ENCODE measurements around the gene PHF3. TPM values are rescaled to one million over a fixed set of nuclear protein-coding genes. Genes with fewer than 3 reads are reported as not detected.

The PHF3 gene, protein sequence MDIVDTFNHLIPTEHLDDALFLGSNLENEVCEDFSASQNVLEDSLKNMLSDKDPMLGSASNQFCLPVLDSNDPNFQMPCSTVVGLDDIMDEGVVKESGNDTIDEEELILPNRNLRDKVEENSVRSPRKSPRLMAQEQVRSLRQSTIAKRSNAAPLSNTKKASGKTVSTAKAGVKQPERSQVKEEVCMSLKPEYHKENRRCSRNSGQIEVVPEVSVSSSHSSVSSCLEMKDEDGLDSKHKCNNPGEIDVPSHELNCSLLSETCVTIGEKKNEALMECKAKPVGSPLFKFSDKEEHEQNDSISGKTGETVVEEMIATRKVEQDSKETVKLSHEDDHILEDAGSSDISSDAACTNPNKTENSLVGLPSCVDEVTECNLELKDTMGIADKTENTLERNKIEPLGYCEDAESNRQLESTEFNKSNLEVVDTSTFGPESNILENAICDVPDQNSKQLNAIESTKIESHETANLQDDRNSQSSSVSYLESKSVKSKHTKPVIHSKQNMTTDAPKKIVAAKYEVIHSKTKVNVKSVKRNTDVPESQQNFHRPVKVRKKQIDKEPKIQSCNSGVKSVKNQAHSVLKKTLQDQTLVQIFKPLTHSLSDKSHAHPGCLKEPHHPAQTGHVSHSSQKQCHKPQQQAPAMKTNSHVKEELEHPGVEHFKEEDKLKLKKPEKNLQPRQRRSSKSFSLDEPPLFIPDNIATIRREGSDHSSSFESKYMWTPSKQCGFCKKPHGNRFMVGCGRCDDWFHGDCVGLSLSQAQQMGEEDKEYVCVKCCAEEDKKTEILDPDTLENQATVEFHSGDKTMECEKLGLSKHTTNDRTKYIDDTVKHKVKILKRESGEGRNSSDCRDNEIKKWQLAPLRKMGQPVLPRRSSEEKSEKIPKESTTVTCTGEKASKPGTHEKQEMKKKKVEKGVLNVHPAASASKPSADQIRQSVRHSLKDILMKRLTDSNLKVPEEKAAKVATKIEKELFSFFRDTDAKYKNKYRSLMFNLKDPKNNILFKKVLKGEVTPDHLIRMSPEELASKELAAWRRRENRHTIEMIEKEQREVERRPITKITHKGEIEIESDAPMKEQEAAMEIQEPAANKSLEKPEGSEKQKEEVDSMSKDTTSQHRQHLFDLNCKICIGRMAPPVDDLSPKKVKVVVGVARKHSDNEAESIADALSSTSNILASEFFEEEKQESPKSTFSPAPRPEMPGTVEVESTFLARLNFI (N-terminal part only)
- total RNA-seq (2021) (50.2 to 56.4 TPM (median 52.6 TPM) in 3 replicates), Bru-seq, nascent RNA (percentile 94 among the genes with signal in this experiment)
- long read RNA-seq, experiment 1, full-length matches to known transcripts, result 36 of 144 reads
- long read RNA-seq, experiment 1, partial matches to known transcripts, result 64 of 144 reads
- long read RNA-seq, experiment 1, other reads (novel, unspliced or antisense), result 44 of 144 reads
- long read RNA-seq, experiment 2, full-length matches to known transcripts, result 5 of 45 reads
- long read RNA-seq, experiment 2, partial matches to known transcripts, result 31 of 45 reads
- long read RNA-seq, experiment 2, other reads (novel, unspliced or antisense), result 9 of 45 reads
- long read RNA-seq, experiment 3, partial matches to known transcripts, result 5 of 6 reads
- long read RNA-seq, experiment 3, other reads (novel, unspliced or antisense), result 1 of 6 reads

DNA sequence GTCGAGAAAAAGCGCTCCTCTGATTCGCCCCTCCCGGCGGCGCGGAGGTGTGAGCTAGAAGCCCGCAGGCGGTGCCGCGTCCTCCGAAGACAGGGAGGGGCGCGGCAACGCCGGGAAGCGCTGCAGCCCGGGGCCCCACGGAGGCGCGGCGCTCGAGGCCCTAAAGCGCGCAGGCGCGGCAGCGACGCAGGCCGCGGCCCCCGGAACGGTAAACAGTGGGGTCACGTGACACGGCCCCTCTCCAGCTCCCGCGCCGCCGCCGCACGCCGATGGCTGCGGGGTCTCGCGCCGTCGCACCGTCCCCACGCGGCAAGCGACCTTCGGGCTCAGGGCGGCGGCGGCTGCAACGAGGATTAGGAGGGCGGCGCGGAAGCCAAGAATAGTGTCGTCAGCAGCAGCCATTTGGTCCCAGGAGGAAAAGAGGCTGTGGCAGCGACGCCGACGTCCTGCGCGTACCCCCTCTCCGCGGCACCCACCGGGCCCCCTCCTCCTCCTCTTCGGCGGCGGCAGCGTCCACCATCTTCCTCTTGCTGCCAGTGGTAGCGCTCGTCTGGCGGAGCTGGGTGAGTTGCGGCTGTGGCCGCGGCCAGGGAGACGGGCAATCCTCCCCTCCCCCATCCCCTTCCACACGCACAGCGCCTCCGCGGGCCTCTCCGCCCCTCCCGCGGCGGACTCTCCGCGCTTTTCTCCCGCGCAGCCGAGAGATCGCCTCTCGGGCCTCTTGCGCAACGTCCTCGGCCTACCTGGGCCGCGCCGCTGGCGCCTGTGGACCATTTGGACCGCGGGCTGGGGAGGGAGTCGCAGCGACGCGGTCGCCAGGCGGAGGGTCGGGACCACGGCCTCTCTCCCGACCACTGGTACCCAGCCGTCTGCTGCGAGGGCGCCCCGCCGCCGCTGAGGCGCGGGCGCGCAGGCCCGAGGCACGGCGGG lies at the start of gene PHF3:
Gene PHF3, plus strand, starts transcription at position 215 of the 930 bp plus-strand sequence. CDS start 10,750 bp downstream, outside the sequence.
- POLR2A ChIA-PET, result interaction anchor here (0.6 to 1.7 kb wide), 5 partner anchors 8 to 160 kb away, joined by 3 to 14 read pairs (median 4); no protein-coding TSS in a partner anchor
- peak within 1 kb of the TSS; percentile 100 for H3K27ac Mint-ChIP-seq
- H3K9me3 Mint-ChIP-seq, result no peaks in the 10 kb centered on the region
- CTCF ChIA-PET, result interaction anchor here (0.6 to 2.2 kb wide), 6 partner anchors 38 to 283 kb away, joined by 3 to 15 read pairs (median 4); no protein-coding TSS in a partner anchor
- H3K36me3 Mint-ChIP-seq, result no peaks in the 10 kb centered on the region
- ATAC-seq (peak; percentile 86), DNase-seq (ENCODE audit: low spot score) (peak; percentile 85)
- peaks cover 38% of the 10 kb centered on the region for H3K27me3 Mint-ChIP-seq (ENCODE audit: low read depth)
- peaks cover 42% of the 10 kb centered on the region for H3K4me1 Mint-ChIP-seq
- H3K4me3 Mint-ChIP-seq, result peak within 1 kb of the TSS; percentile 100
- TF ChIP-seq SMAD4 (CRISPR knock-in tag; IDR thresholded peaks at IDR 0.05) (no peak), FOXP1 (CRISPR knock-in tag; IDR thresholded peaks at IDR 0.05; ENCODE audit: borderline replicate concordance) (no peak; the same call in 1 of the 2 replicates), KAT7 (CRISPR knock-in tag; IDR thresholded peaks at IDR 0.05; ENCODE audit: borderline replicate concordance) (peak; percentile 94), ESRRA (CRISPR knock-in tag; IDR thresholded peaks at IDR 0.05; ENCODE audit: borderline replicate concordance) (peak; percentile 22; the same call in 1 of the 2 replicates), ZBTB21 (CRISPR knock-in tag; IDR thresholded peaks at IDR 0.05; ENCODE audit: borderline replicate concordance) (no peak), NR1H2 (CRISPR knock-in tag; IDR thresholded peaks at IDR 0.05) (0 out of 2 replicates have a peak, but pooled peaks have one; percentile 33), ZNF121 (CRISPR knock-in tag; IDR thresholded peaks at IDR 0.05) (0 out of 2 replicates have a peak, but pooled peaks have one; percentile 23), CREM (CRISPR knock-in tag; IDR thresholded peaks at IDR 0.05) (peak; percentile 51; the same call in 1 of the 2 replicates), JUN (CRISPR knock-in tag; IDR thresholded peaks at IDR 0.05) (peak; percentile 59; the same call in 1 of the 2 replicates), ZNF219 (CRISPR knock-in tag; IDR thresholded peaks at IDR 0.05; ENCODE audit: borderline replicate concordance) (no peak), ZNF263 (CRISPR knock-in tag; IDR thresholded peaks at IDR 0.05; ENCODE audit: low read depth) (no peak; the same call in 1 of the 2 replicates), GTF2I (CRISPR knock-in tag; conservative IDR thresholded peaks at IDR 0.05) (no peak), FOXK1 (CRISPR knock-in tag; IDR thresholded peaks at IDR 0.05) (peak; percentile 99)
- TF ChIP-seq, protein P1, sequence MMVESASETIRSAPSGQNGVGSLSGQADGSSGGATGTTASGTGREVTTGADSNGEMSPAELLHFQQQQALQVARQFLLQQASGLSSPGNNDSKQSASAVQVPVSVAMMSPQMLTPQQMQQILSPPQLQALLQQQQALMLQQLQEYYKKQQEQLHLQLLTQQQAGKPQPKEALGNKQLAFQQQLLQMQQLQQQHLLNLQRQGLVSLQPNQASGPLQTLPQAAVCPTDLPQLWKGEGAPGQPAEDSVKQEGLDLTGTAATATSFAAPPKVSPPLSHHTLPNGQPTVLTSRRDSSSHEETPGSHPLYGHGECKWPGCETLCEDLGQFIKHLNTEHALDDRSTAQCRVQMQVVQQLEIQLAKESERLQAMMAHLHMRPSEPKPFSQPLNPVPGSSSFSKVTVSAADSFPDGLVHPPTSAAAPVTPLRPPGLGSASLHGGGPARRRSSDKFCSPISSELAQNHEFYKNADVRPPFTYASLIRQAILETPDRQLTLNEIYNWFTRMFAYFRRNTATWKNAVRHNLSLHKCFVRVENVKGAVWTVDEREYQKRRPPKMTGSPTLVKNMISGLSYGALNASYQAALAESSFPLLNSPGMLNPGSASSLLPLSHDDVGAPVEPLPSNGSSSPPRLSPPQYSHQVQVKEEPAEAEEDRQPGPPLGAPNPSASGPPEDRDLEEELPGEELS (CRISPR knock-in tag; IDR thresholded peaks at IDR 0.05), result peak; percentile 91
- TF ChIP-seq, protein P2, sequence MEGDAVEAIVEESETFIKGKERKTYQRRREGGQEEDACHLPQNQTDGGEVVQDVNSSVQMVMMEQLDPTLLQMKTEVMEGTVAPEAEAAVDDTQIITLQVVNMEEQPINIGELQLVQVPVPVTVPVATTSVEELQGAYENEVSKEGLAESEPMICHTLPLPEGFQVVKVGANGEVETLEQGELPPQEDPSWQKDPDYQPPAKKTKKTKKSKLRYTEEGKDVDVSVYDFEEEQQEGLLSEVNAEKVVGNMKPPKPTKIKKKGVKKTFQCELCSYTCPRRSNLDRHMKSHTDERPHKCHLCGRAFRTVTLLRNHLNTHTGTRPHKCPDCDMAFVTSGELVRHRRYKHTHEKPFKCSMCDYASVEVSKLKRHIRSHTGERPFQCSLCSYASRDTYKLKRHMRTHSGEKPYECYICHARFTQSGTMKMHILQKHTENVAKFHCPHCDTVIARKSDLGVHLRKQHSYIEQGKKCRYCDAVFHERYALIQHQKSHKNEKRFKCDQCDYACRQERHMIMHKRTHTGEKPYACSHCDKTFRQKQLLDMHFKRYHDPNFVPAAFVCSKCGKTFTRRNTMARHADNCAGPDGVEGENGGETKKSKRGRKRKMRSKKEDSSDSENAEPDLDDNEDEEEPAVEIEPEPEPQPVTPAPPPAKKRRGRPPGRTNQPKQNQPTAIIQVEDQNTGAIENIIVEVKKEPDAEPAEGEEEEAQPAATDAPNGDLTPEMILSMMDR (IDR thresholded peaks at IDR 0.05), result no peak
- TF ChIP-seq, protein P3, sequence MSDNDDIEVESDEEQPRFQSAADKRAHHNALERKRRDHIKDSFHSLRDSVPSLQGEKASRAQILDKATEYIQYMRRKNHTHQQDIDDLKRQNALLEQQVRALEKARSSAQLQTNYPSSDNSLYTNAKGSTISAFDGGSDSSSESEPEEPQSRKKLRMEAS (CRISPR knock-in tag; IDR thresholded peaks at IDR 0.05), result peak; percentile 88
- TF ChIP-seq, protein P4, sequence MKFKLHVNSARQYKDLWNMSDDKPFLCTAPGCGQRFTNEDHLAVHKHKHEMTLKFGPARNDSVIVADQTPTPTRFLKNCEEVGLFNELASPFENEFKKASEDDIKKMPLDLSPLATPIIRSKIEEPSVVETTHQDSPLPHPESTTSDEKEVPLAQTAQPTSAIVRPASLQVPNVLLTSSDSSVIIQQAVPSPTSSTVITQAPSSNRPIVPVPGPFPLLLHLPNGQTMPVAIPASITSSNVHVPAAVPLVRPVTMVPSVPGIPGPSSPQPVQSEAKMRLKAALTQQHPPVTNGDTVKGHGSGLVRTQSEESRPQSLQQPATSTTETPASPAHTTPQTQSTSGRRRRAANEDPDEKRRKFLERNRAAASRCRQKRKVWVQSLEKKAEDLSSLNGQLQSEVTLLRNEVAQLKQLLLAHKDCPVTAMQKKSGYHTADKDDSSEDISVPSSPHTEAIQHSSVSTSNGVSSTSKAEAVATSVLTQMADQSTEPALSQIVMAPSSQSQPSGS (CRISPR knock-in tag; IDR thresholded peaks at IDR 0.05; ENCODE audit: borderline replicate concordance, low read depth), result no peak
- TF ChIP-seq, protein P5, sequence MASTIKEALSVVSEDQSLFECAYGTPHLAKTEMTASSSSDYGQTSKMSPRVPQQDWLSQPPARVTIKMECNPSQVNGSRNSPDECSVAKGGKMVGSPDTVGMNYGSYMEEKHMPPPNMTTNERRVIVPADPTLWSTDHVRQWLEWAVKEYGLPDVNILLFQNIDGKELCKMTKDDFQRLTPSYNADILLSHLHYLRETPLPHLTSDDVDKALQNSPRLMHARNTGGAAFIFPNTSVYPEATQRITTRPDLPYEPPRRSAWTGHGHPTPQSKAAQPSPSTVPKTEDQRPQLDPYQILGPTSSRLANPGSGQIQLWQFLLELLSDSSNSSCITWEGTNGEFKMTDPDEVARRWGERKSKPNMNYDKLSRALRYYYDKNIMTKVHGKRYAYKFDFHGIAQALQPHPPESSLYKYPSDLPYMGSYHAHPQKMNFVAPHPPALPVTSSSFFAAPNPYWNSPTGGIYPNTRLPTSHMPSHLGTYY (CRISPR knock-in tag; IDR thresholded peaks at IDR 0.05), result peak; percentile 75; the same call in 1 of the 2 replicates
- TF ChIP-seq, protein P6, sequence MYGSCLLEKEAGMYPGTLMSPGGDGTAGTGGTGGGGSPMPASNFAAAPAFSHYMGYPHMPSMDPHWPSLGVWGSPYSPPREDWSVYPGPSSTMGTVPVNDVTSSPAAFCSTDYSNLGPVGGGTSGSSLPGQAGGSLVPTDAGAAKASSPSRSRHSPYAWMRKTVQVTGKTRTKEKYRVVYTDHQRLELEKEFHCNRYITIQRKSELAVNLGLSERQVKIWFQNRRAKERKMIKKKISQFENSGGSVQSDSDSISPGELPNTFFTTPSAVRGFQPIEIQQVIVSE (CRISPR knock-in tag; IDR thresholded peaks at IDR 0.05; ENCODE audit: borderline replicate concordance), result no peak
